T-helper 9 cell (primary cell): Measurements from ENCODE around the gene BRCA2.
"Not testable (repeated sequence)": the region's sequence is repeated elsewhere in the genome, so short reads cannot be mapped to it uniquely, and the experiment has no call there.

ENCODE experiments used
- DNase-seq: peaks from one replicate; pipeline ENCODE4 v3.0.0-alpha.2; 2020

The BRCA2 gene

DNA sequence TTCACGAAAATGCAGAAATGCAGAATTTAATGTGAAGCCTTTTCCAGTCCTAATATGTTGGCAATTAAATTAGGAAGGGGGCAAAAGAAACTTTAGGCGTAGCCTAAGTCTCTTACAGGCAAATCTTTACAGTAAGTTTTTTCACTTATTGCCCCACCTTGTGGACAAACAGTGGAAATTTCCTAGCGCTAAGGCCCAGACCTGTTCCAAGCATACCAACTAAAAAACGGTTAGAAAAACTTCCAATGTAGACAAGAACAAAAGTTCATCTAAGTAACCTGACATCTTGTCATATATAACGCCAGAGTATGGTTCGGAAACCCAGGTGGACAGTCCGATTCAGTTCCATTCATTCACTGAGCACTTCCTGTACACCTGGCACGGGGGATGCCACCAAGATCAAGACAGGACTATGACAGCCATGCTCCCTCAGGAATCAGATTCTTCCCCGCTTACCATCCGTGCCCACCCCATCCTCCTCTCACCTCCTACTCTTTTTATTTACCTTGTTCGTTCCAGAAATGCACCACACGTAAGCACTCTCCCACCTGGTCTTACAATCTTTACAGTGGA, 5.1 kb upstream of the BRCA2 start:
- peak; percentile 6 for DNase-seq

DNA sequence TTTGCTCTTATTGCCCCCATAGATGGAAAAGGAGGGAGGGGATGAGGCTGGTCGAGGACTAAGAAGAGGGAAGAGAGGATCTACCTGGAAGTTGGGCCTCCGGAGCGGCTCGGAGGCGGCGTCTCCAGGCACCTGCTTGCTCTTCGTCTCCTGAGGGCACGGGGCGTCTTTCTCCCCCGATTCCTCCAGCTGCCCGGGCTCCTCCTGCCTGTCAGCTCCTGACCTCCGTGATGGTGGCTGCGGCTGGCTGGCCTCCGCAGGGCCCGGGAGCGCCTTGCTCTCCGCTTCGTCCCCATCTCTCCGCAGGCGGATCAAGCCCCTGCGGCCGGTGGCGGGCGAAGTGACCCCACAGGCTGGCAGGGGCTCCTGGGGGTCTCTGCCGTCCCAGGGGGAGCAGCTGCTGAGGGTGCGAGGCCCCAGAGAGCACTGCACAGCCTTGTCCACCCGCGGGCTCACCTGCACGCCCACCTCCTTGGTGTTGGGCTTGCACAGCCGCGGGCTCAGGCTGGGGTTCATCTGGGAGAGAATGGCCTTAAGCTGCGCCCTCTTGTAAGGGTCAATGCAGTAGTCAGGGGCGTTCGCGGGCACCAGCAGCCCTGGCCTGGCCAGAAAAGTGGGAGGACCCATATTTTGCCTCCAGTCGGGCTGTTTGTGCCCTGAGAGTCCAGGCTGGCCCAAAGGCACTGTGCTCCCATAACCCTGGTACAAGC, 4.0 kb upstream of the BRCA2 start:
- no peak for DNase-seq

GRCh38 chr13:32314271-32315237, 754 bp upstream of the BRCA2 start:
- peak; percentile 38 for DNase-seq

- DNase-seq: no peak
These were observed 676 bp downstream of the BRCA2 start for GRCh38 chr13:32316028-32316339.

GRCh38 chr13:32316501-32316900, 1.2 kb downstream of the BRCA2 start:
- no peak for DNase-seq

- no peak for DNase-seq
These were observed 2.6 kb downstream of the BRCA2 start for GRCh38 chr13:32317716-32318465.

DNA sequence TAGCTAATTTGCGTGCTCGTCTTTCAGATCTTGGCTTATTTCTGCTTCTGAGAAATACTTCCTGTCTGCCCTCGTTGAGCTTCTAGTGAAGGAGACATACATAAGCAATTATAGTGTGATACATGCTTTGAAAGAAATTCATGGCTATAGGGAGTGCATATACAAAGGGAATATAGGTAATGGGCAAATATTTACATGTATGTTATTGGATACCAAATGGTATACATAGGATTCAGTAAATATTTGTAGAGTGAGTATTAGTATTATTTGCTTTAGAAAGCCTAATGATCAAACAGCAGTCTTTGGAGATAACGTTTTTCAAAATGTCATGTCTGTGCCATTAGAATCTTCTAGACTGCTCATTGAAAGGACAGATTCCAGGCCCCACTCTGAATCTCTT, 5.2 kb downstream of the BRCA2 start:
- no peak for DNase-seq

- DNase-seq: no peak
These were observed 8.6 kb downstream of the BRCA2 start for GRCh38 chr13:32323912-32324311.

DNA sequence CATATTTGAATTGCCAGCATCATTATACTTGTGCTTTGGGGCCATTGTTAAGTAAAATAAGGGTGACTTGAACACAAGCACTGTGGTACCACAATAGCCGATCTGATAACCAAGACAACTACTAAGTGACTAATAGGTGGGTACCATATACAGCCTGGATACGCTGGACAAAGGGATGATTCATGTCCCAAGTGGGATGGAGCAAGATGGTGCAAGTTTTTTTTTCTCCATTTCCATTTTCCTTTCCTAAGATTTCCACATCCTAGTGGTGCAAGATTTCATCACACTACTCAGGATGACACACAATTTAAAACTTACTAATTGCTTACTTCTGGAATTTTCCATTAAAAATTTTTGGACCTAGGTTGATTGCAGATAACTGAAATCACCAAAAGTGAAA, 15.1 kb downstream of the BRCA2 start:
- no peak for DNase-seq

GRCh38 chr13:32334671-32335070, 19.4 kb downstream of the BRCA2 start:
- DNase-seq: no peak

DNA sequence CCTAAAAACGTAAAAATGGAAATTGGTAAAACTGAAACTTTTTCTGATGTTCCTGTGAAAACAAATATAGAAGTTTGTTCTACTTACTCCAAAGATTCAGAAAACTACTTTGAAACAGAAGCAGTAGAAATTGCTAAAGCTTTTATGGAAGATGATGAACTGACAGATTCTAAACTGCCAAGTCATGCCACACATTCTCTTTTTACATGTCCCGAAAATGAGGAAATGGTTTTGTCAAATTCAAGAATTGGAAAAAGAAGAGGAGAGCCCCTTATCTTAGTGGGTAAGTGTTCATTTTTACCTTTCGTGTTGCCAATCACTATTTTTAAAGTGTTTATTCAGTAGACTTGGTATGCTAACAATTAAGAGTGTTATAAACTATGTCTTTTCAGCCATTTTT, 25.6 kb downstream of the BRCA2 start:
- DNase-seq: no peak

DNA sequence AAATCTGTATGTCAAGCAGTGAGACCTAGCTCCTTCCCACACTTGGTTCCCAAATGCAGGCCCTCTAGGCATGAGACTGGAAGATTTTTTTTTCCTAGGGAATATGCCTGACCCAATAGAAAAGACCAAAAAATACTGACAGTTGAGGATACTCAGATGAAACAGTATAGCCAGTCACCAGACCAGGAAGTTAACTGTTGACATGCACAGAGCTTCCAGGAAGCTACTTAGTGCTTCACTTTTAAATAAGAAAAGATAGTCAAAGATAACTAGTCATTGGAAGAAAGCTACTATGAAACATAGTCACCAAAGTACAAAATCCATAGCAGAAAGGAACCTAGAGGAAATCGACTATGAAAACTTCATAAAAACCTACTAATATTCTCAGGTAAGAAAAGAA, 32.3 kb downstream of the BRCA2 start:
- DNase-seq: no peak

DNA sequence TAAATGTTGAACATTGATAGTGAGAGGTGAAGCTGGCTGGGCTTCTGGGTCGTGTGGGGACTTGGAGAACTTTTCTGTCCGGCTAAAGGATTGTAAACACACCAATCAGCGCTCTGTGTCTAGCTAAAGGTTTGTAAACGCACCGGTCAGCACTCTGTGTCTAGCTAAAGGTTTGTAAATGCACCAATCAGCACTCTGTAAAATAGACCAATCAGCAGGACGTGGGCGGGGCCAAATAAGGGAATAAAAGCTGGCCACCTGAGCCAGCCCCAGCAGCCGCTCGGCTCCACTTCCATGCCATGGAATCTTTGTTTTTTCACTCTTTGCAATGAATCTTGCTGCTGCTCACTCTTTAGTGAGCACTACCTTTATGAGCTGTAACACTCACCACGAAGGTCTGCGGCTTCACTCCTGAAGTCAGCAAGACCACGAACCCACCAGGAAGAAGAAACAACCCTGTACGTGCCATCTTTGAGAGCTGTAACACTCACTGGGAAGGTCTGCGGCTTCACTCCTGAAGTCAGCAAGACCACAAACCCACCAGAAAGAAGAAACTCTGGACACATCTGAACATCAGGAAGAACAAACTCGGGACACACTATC, 35.6 kb downstream of the BRCA2 start:
- not testable (repeated sequence) for DNase-seq

- no peak for DNase-seq
These were observed 38.7 kb downstream of the BRCA2 start for GRCh38 chr13:32354040-32354439.

DNA sequence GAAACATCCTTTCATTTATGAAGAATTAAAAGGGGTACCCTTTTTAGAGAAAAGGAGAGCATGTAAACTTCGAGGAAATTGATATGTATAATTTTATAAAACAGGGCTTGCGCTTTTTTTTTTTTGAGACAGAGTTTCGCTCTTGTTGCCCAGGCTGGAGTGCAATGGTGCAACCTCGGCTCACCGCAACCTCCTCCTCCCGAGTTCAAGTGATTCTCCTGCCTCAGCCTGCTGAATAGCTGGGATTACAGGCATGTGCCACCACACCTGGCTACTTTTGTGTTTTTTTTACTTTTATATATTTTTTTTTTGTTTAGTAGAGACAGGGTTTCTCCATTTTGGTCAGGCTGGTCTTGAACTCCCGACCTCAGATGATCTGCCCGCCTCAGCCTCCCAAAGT, 40.6 kb downstream of the BRCA2 start:
- not testable (repeated sequence) for DNase-seq

DNA sequence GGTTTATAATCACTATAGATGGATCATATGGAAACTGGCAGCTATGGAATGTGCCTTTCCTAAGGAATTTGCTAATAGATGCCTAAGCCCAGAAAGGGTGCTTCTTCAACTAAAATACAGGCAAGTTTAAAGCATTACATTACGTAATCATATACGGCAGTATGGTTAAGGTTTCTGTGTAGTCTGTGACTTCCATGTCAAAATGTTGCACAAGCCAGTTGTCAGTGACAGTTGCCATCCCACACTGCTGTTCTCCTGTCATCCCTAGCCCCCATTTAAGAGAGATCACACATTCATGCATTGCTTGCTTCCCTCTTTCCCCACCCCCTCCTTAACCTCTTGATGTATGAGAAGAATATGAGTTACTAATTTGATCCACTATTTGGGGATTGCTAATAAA, 47.3 kb downstream of the BRCA2 start:
- DNase-seq: no peak

- DNase-seq: no peak
These were observed 55.5 kb downstream of the BRCA2 start for GRCh38 chr13:32370805-32371204.

GRCh38 chr13:32376642-32377415, 61.5 kb downstream of the BRCA2 start:
- no peak for DNase-seq

DNA sequence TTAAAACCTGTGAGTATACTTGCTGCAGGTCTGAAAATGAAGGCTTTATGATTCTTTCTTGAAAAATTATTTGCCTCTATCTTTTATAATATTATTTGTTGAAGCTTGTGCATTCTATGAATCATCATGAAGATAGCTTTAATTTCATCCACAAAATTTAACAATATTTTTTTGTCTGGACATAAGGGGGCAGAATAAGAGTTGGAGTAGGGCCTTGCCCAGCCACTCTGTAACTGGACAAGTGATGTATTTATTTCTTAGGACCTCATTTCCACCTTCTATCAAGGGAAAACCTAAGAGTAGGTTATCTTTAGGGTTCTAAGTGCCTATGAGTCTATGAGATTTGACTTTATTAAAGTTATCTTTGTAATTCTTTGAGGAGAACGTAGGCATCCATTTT, 62.7 kb downstream of the BRCA2 start:
- DNase-seq: no peak

DNA sequence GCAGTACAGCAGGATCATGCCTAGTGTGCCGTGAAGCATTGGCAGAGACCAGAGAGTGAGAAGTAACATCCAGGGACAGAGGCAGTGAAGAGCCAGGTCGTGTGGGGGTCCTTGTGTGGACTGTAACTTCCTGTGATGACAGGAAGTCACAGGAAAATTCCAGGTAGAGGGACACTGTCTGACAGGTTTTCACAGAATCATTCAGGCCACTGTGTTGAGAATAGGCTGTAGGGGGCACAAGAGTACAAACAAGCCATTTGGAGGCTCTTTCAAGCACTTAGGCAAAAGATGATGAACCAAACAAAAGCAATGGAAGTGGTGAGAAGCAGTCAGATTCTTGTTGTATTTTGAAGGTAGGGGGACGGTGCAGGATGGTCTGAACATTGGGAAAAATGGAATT, 66.2 kb downstream of the BRCA2 start:
- DNase-seq: no peak

GRCh38 chr13:32383836-32384618, 68.7 kb downstream of the BRCA2 start:
- DNase-seq: no peak
